Psoas muscle (tissue), 8 donors: ENCODE data around the gene KRT13. TPM values are rescaled to one million over a fixed set of nuclear protein-coding genes. Genes with fewer than 3 reads are reported as not detected.
A peak's percentile ranks its signal among the peaks of the same experiment; 100 is the strongest.

Experiments used
- ATAC-seq, 4 donors: fragments of 200-7000 bp; cut with Tn5 transposase; one replicate each; pipeline ENCODE4 v1.9.1; 2020; ENCODE audit warnings: moderate library complexity in 3 of 4, mild to moderate bottlenecking in 2 of 4
- DNase-seq, 2 donors: peaks; one replicate each; pipeline ENCODE4 v3.0.0-alpha.2; 2020
- H3K27ac ChIP-seq: fragments of 200-600 bp; one replicate; pipeline ENCODE4 v1.8.0; 2022
- H3K27me3 ChIP-seq, 3 donors: fragments of 200-600 bp in 1 of 3; one replicate each; pipeline versions ENCODE4 v1.6.1 to v1.8.0; 2013 to 2022; ENCODE audit warnings: low read length in 2 of 3, mild to moderate bottlenecking in 2 of 3, moderate library complexity in 1 of 3; ENCODE audit not compliant: insufficient read depth in 3 of 3
- H3K36me3 ChIP-seq, 2 donors: fragments of 200-600 bp in 1 of 2; one replicate each; pipeline versions ENCODE4 v1.6.1 to v1.8.0; 2013 to 2022; ENCODE audit warnings: low read depth in 1 of 2, mild to moderate bottlenecking in 1 of 2, moderate library complexity in 1 of 2; ENCODE audit not compliant: insufficient read depth in 1 of 2
- H3K4me1 ChIP-seq: fragments of 200-600 bp; one replicate; pipeline ENCODE4 v1.8.0; 2022
- H3K4me3 ChIP-seq: fragments of 200-600 bp; one replicate; pipeline ENCODE4 v1.8.0; 2022; ENCODE audit warnings: mild to moderate bottlenecking
- H3K9me3 ChIP-seq: fragments of 200-600 bp; one replicate; pipeline ENCODE4 v1.8.0; 2022
- CTCF ChIP-seq: fragments of 200-600 bp; IDR thresholded peaks from one replicate; pipeline ENCODE4 v1.8.0; 2022; ENCODE audit warnings: antibody characterized with exemption
- WGBS, 3 donors: extraction: QIAGEN DNeasy Blood & Tissue Kit; methylation state at CpG; one replicate each; pipeline versions ENCODE4 v1.1.6 to v1.1.7; 2013; 5-methylcytosine and 5-hydroxymethylcytosine counted together
- intact Hi-C, 2 donors: fragments of 100-400 bp; cut with DNase I; formaldehyde crosslinking; loops; one replicate each; pipeline versions ENCODE4 v1.11.0 to v1.14.2; 2022
- polyA plus RNA-seq, 3 donors: library from polyadenylated mRNA; stranded (reverse); fragments of 200-250 nt; gene quantifications; one replicate each; pipeline ENCODE4 v1.2.3, GENCODE V29; 2013
- total RNA-seq, 4 donors: library from RNA; stranded (reverse); fragmentation: NEBNext Ultra II Directional in 2 of 4; extraction: Animal tissue kit (Norgen Biotek cat#: 25700) in 2 of 4; gene quantifications; one replicate each; pipeline versions ENCODE4 v1.2.1 to v1.2.4, GENCODE V29; 2021 to 2023
- donor health status: healthy with polysubstance abuse.
- donor health status: DM: no; HTN: no; CAD: no; lungs with moderate emphysema.
- donor health status: Bipolar disorder and iron deficiency.
- donor health status: healthy.
- donor health status: DM: yes; HTN: yes; CAD: no.
- donor health status: DM: no; HTN: no; CAD: no.
- donor health status: DM: no; HTN: no; CAD: no.
- donor health status: DM: yes; HTN: yes; CAD: no.

The KRT13 gene
- total and polyA plus RNA-seq, 7 donors = 0.13 to 3.3 (median 2.7) TPM; not detected in 2

- intact Hi-C loops = no loop called here
- TF ChIP-seq CTCF = no peak
- H3K27me3 ChIP-seq = peaks cover 0 to 4% (median 0%) of the 10 kb centered on the region in 3 donors
- DNase-seq (no peak), ATAC-seq (no peak)
- no peak overlapping the region for H3K4me3 ChIP-seq
- WGBS, 3 donors = 89 to 92% (median 90%) methylated on average over 13 of the region's 13 CpGs
- H3K27ac ChIP-seq = no peak overlapping the region
- H3K9me3 ChIP-seq = no peaks in the 10 kb centered on the region
- no peaks in the 10 kb centered on the region for H3K36me3 ChIP-seq
- no peaks in the 10 kb centered on the region for H3K4me1 ChIP-seq
These were observed 19.1 kb downstream of the KRT13 start for GRCh38 chr17:41486316-41486715.

DNA sequence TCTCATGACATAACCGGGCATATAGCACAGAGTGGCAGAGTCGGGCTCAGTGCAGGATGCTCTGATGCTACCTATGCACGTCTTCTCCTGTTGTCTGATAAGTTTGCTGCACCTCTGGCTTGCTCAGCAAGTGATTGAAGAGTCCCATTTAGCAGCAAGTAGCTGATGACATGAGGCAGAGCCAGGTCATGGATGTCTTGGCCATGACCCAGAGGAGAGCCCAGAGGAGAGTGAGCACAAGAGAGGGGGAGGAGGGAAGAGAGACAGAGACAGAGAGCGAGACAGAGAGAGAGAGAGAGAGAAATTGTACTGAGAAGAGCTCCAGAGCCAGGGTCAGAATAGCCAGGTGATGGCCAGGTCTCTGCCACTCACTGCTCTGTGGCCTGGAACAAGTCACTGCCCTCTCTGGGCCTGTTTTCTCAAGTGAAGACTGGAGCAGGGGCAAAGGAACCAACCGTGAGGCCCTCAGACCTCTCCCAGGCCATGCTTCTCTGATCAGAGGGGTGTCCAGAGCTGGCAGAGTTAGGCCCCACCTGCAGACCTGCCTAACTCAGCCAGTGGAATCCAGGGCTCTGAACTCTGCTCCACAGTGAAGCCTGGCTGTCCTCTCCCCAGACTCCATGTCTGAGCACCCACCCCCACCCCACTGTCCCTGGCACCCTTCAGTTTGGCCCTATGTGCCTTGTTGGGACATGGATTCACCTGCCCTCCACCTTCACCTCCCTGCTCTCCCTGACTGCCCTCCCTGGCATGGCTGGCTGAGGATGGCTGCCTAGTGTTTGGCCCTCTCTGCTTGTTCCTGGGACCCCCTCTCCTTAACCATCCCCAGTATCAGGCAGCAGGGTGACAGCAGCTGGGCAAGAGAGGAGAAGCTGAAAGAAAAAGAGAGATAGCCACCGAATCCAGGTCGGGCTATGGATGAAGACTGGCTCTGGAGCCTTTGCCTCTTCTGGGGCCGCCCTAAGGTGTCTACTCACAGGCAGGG lies 20.2 kb downstream of the KRT13 start:
- Histone ChIP-seq H3K9me3 (no peaks in the 10 kb centered on the region), H3K4me3 (no peak overlapping the region), H3K36me3 (no peaks in the 10 kb centered on the region), H3K4me1 (no peaks in the 10 kb centered on the region), H3K27me3 (peaks cover 0 to 4% (median 0%) of the 10 kb centered on the region in 3 donors), H3K27ac (no peak overlapping the region)
- 83 to 90% (median 85%) methylated on average over 8 of the region's 8 CpGs for WGBS, 3 donors
- TF ChIP-seq CTCF = no peak
- DNase-seq (no peak), ATAC-seq (peak in 1 of 4 donors; percentile 55)
- intact Hi-C loops = no loop called here

- no peak for TF ChIP-seq CTCF
- Histone ChIP-seq H3K4me3 (no peak overlapping the region), H3K27me3 (peaks cover 0 to 4% (median 0%) of the 10 kb centered on the region in 3 donors), H3K36me3 (no peaks in the 10 kb centered on the region), H3K4me1 (no peaks in the 10 kb centered on the region), H3K9me3 (no peaks in the 10 kb centered on the region), H3K27ac (no peak overlapping the region)
- no peak for DNase-seq
- no peak for ATAC-seq
- WGBS, 3 donors = 61 to 65% (median 64%) methylated on average over 7 of the region's 7 CpGs
- intact Hi-C loops = no loop called here
These were observed 21.2 kb downstream of the KRT13 start for GRCh38 chr17:41483991-41484826.

DNA sequence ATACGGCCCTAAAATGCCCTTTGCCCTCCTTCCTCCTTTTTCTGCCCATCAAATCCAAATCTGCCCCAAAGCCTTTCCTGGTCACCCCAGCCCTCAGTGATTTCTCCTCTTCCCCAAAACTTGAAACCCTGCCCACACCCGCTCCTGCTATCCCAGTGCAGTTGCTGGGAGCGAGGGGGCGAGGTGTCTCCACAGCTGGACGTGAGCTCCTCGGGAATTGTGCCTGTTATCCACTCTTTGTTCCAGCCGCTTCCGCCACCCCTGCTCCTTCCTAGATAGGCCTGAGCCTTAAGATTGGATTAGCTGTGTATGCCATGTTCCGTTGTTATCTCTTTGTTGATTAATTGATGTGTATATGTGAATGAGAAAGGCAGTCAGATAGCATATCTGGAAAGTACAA lies 21.9 kb downstream of the KRT13 start:
- intact Hi-C loops = no loop called here
- Histone ChIP-seq H3K36me3 (no peaks in the 10 kb centered on the region), H3K9me3 (no peaks in the 10 kb centered on the region), H3K27ac (no peak overlapping the region), H3K4me3 (no peak overlapping the region), H3K27me3 (peaks cover 0 to 4% (median 0%) of the 10 kb centered on the region in 3 donors), H3K4me1 (no peaks in the 10 kb centered on the region)
- TF ChIP-seq CTCF = no peak
- ATAC-seq (no peak), DNase-seq (no peak)
- WGBS, 3 donors = 70 to 77% (median 74%) methylated on average over 9 of the region's 9 CpGs
